Dendritic cell treated with granulocyte-macrophage colony-stimulating factor and Interleukin-4, amounts not matched to agents 40 ng/mL and 50 ng/mL, for 4 days (primary cell): Measurements from ENCODE around the gene TRIM27.
"Not testable (repeated sequence)": the region's sequence is repeated elsewhere in the genome, so short reads cannot be mapped to it uniquely, and the experiment has no call there.

ENCODE experiments used
- H3K27ac Mint-ChIP-seq: one replicate; pipeline ENCODE4 v1.8.0; 2022; ENCODE audit warnings: mild to moderate bottlenecking, mixed read lengths
- H3K27me3 Mint-ChIP-seq: one replicate; pipeline ENCODE4 v1.8.0; 2022; ENCODE audit warnings: mild to moderate bottlenecking, mixed read lengths
- H3K36me3 Mint-ChIP-seq: one replicate; pipeline ENCODE4 v1.8.0; 2022; ENCODE audit warnings: low read depth, mixed read lengths
- H3K4me1 Mint-ChIP-seq: one replicate; pipeline ENCODE4 v1.8.0; 2022; ENCODE audit warnings: low read depth, mixed read lengths
- H3K4me3 Mint-ChIP-seq: one replicate; pipeline ENCODE4 v1.8.0; 2022; ENCODE audit warnings: mild to moderate bottlenecking, moderate library complexity, mixed read lengths
- H3K9me3 Mint-ChIP-seq: one replicate; pipeline ENCODE4 v1.8.0; 2022; ENCODE audit warnings: mixed read lengths
- intact Hi-C: fragments of 100-400 bp; cut with micrococcal nuclease; formaldehyde crosslinking; loops from one replicate; pipeline ENCODE4 v1.15.0; 2022

Gene TRIM27

GRCh38 chr6:28923318-28924102 is at the start of gene TRIM27:
TSS of gene TRIM27 (minus strand) at chr6:28923985. CDS start at chr6:28923632, 353 bp downstream.
- H3K36me3 Mint-ChIP-seq, result peaks cover 54% of the 10 kb centered on the region
- intact Hi-C loops, result loop anchor here (1.0 to 10.0 kb wide), 4 partner anchors 17 to 61 kb away; no protein-coding TSS in a partner anchor
- H3K4me3 Mint-ChIP-seq, result peak within 1 kb of the TSS; percentile 96
- H3K9me3 Mint-ChIP-seq, result no peaks in the 10 kb centered on the region
- H3K27me3 Mint-ChIP-seq, result no peaks in the 10 kb centered on the region
- H3K4me1 Mint-ChIP-seq, result peaks cover 39% of the 10 kb centered on the region
- peak within 1 kb of the TSS; percentile 95 for H3K27ac Mint-ChIP-seq

GRCh38 chr6:28970056-28970455 is 46.3 kb upstream of the TRIM27 start:
- H3K27ac Mint-ChIP-seq, H3K4me3 Mint-ChIP-seq, H3K4me1 Mint-ChIP-seq, intact Hi-C loops, H3K36me3 Mint-ChIP-seq: not testable (repeated sequence)
- peaks cover 16% of the 10 kb centered on the region for H3K9me3 Mint-ChIP-seq
- H3K27me3 Mint-ChIP-seq, result peaks cover 14% of the 10 kb centered on the region

GRCh38 chr6:28969129-28969528 is 45.3 kb upstream of the TRIM27 start:
- Mint-ChIP-seq H3K27me3 (peaks cover 15% of the 10 kb centered on the region), H3K4me1 (no peaks in the 10 kb centered on the region), H3K9me3 (peaks cover 16% of the 10 kb centered on the region), H3K36me3 (no peaks in the 10 kb centered on the region), H3K4me3 (no peak overlapping the region), H3K27ac (no peak overlapping the region)
- intact Hi-C loops, result no loop called here

GRCh38 chr6:28968476-28968875 is 44.7 kb upstream of the TRIM27 start:
- Mint-ChIP-seq H3K4me3 (no peak overlapping the region), H3K4me1 (no peaks in the 10 kb centered on the region)

GRCh38 chr6:28965706-28966105 is 41.9 kb upstream of the TRIM27 start:
- Mint-ChIP-seq H3K9me3 (peaks cover 16% of the 10 kb centered on the region), H3K36me3 (no peaks in the 10 kb centered on the region), H3K4me1 (peaks cover under 1% of the 10 kb centered on the region), H3K27me3 (peaks cover 21% of the 10 kb centered on the region), H3K27ac (no peak overlapping the region), H3K4me3 (no peak overlapping the region)
- intact Hi-C loops, result no loop called here

More at GRCh38 chr6:28968476-28968875, 44.7 kb upstream of the TRIM27 start:
- peaks cover 16% of the 10 kb centered on the region for H3K9me3 Mint-ChIP-seq
- H3K27me3 Mint-ChIP-seq, result peaks cover 17% of the 10 kb centered on the region
- intact Hi-C loops, result no loop called here
- H3K27ac Mint-ChIP-seq, result no peak overlapping the region
- H3K36me3 Mint-ChIP-seq, result no peaks in the 10 kb centered on the region

- H3K4me3 Mint-ChIP-seq, result no peak overlapping the region
- no peaks in the 10 kb centered on the region for H3K36me3 Mint-ChIP-seq
- peaks cover 28% of the 10 kb centered on the region for H3K27me3 Mint-ChIP-seq
- no peak overlapping the region for H3K27ac Mint-ChIP-seq
- no peaks in the 10 kb centered on the region for H3K9me3 Mint-ChIP-seq
- H3K4me1 Mint-ChIP-seq, result peaks cover 6% of the 10 kb centered on the region
- intact Hi-C loops, result no loop called here
These were observed 37.2 kb upstream of the TRIM27 start for GRCh38 chr6:28960846-28961500.

GRCh38 chr6:28958561-28959243 is 34.9 kb upstream of the TRIM27 start:
- Mint-ChIP-seq H3K4me1 (peaks cover 11% of the 10 kb centered on the region), H3K27me3 (peaks cover 41% of the 10 kb centered on the region)
- not testable (repeated sequence) for H3K36me3 Mint-ChIP-seq, H3K27ac Mint-ChIP-seq, H3K9me3 Mint-ChIP-seq, H3K4me3 Mint-ChIP-seq
- intact Hi-C loops, result loop anchor here (10.0 kb wide), 1 partner anchor 256 kb away; no protein-coding TSS in a partner anchor

GRCh38 chr6:28957795-28958314 is 34.1 kb upstream of the TRIM27 start:
- H3K9me3 Mint-ChIP-seq, H3K36me3 Mint-ChIP-seq, H3K4me3 Mint-ChIP-seq, H3K27ac Mint-ChIP-seq: not testable (repeated sequence)
- H3K4me1 Mint-ChIP-seq, result peaks cover 15% of the 10 kb centered on the region
- intact Hi-C loops, result loop anchor here (10.0 kb wide), 1 partner anchor 257 kb away; no protein-coding TSS in a partner anchor
- peaks cover 46% of the 10 kb centered on the region for H3K27me3 Mint-ChIP-seq

GRCh38 chr6:28956331-28956730 is 32.5 kb upstream of the TRIM27 start:
- Mint-ChIP-seq H3K36me3 (no peaks in the 10 kb centered on the region), H3K27me3 (peaks cover 52% of the 10 kb centered on the region), H3K4me1 (peaks cover 15% of the 10 kb centered on the region), H3K4me3 (no peak overlapping the region), H3K9me3 (no peaks in the 10 kb centered on the region), H3K27ac (no peak overlapping the region)
- intact Hi-C loops, result loop anchor here (10.0 kb wide), 1 partner anchor 258 kb away; no protein-coding TSS in a partner anchor

GRCh38 chr6:28953585-28954258 is 29.9 kb upstream of the TRIM27 start:
- peaks cover 8% of the 10 kb centered on the region for H3K9me3 Mint-ChIP-seq
- peaks cover 50% of the 10 kb centered on the region for H3K27me3 Mint-ChIP-seq
- H3K27ac Mint-ChIP-seq, result no peak overlapping the region

GRCh38 chr6:28953039-28953584 is 29.3 kb upstream of the TRIM27 start:
- H3K36me3 Mint-ChIP-seq, result no peaks in the 10 kb centered on the region
- peaks cover 48% of the 10 kb centered on the region for H3K27me3 Mint-ChIP-seq
- H3K4me1 Mint-ChIP-seq, result peaks cover 9% of the 10 kb centered on the region
- intact Hi-C loops, result loop anchor here (10.0 kb wide), 1 partner anchor 262 kb away; no protein-coding TSS in a partner anchor
- peak overlapping the region; percentile 1 for H3K4me3 Mint-ChIP-seq
- H3K9me3 Mint-ChIP-seq, result peaks cover 8% of the 10 kb centered on the region
- H3K27ac Mint-ChIP-seq, result no peak overlapping the region

More at GRCh38 chr6:28953585-28954258, 29.9 kb upstream of the TRIM27 start:
- peak overlapping the region; percentile 1 for H3K4me3 Mint-ChIP-seq
- H3K4me1 Mint-ChIP-seq, result peaks cover 9% of the 10 kb centered on the region
- H3K36me3 Mint-ChIP-seq, result no peaks in the 10 kb centered on the region
- intact Hi-C loops, result loop anchor here (10.0 kb wide), 1 partner anchor 261 kb away; no protein-coding TSS in a partner anchor

GRCh38 chr6:28949656-28950195 is 25.9 kb upstream of the TRIM27 start:
- H3K9me3 Mint-ChIP-seq, H3K4me3 Mint-ChIP-seq, H3K27ac Mint-ChIP-seq, H3K36me3 Mint-ChIP-seq: not testable (repeated sequence)
- intact Hi-C loops, result loop anchor here (10.0 kb wide), 1 partner anchor 265 kb away; no protein-coding TSS in a partner anchor
- Mint-ChIP-seq H3K27me3 (peaks cover 29% of the 10 kb centered on the region), H3K4me1 (peaks cover 21% of the 10 kb centered on the region)
